AG09319 (cell line): ENCODE measurements around the gene CCDC33.

ENCODE experiments used
- DNase-seq: peaks from one replicate; pipeline ENCODE4 v3.0.0-alpha.2; 2010; ENCODE audit warnings: low read depth; ENCODE audit errors: extremely low read depth
- CTCF ChIP-seq: IDR thresholded peaks from 2 replicates; pipeline ENCODE4 v1.5.1; 2011; ENCODE audit warnings: low read depth, mild to moderate bottlenecking, inconsistent platforms, low read length, moderate library complexity

Gene CCDC33

DNA sequence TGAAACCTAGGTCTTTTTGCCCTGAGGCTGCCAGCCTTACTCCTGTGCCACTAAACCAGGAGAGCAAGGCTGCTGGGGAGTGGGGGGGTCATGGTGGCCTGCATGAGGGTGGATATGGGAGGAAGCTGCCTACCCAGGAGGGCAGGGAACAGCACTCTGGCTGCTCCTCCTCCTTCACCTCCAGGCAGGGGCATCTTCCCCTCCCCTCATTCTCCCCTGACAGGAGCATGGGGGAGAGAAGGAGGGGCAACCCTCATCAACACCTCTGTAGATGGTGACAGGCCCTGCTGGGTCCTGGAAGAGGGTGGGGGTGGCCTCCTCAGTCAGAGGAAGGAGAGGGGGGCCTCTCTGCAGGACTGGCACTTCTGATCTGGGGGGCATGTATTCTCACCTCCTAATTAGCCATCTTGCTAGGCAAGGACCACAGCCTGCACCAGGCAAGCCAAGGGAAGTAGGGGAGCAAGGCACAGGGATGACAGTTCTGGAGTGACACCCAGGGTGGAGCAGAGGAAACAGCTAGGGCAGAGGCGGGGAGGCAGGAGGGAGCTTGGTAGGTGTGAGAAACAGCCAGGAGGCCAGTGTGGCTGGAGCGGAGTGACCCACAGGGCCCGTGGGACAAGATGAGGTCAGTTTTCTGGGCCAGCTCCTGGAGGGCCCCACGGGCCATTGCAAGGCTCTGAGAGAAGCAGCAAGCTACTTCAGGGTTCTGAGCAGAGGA lies 4.9 kb downstream of the CCDC33 start:
- no peak for TF ChIP-seq CTCF
- no peak for DNase-seq

DNA sequence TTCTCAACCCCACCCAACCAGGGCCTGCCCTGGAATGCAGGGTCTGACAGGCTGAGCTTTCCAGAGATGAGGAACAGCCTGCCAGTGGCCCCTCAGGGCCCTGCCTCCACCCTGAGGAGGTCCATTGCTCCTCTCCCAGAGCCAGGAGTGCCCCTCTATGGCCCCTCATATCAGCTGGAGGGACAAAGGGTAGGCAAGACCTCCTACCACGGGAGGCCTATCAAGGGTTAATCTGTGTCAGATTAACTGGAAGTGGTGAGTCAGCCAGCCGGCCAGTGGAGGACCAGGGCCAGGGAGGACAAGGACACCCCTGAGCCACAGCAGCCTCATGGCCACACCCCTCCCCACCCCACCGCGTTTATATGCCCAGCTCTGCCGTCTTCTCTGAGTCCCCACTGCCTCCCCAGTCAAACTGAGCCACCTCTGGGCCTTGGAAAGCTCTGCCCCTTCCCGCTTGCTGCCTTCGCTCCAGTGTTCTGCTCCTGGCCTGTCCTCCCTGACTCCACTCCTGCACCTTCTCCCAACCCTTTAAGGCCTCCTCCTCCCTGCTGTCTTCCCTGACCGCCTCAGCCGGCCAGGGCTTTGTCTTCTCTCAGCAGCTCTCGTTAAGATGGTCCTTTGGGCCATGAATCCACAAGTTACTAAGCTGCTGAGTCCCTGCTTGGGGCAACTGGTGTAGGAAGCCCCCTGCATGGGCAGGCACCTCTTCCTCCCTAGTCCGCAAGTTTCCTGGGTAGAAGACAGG lies 6.5 kb downstream of the CCDC33 start:
- TF ChIP-seq CTCF: no peak
- DNase-seq: no peak

- DNase-seq: no peak
- TF ChIP-seq CTCF: no peak
Measured at GRCh38 chr15:74243431-74243830, 7.3 kb downstream of the CCDC33 start.

DNA sequence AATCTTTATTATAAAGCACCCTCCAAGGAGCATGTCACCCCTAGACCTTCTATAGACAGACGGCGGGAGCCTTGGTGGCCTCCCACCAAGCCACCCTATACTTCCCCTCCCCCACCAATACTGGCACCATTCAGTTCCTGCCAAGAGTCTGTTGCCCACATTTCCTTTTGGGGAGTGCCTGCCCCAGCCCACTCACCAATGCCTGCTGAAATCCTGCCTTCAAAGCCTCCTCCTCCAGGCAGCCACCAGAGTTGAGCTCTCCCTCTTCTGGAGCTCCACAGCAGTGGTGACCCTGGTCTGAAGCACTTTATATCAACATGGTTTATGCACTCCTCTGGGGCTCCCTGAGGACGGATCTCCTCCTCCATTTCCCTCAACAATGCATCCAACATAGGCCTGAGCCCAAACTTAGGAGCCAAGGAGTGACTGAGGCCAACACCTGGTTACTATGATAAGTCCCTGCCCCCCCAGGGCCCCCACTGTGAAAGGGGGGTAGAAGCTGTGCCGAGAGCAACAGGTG lies 8.8 kb downstream of the CCDC33 start:
- DNase-seq: no peak
- no peak for TF ChIP-seq CTCF

- TF ChIP-seq CTCF: no peak
- no peak for DNase-seq
Measured at GRCh38 chr15:74245342-74245931, 9.3 kb downstream of the CCDC33 start.

DNA sequence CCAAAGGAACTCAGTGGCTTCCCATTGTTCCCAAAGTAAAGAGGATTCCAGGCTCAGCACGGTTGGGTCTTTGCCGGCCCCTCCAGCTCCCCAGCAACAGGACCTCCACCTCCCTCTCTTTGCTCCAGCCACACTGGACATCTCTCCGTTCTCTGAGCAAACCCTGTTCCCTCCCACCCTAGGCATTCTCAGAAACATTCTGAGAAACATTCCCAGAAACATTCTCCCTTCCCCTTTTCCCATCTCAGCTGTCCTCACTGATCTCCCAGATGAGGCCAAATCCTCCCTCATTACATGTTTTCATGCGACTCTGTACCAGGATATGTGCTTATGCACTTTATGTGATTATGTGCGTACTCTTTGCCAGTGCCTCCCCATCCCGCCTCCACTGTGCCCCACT lies 14.1 kb downstream of the CCDC33 start:
- DNase-seq: no peak
- no peak for TF ChIP-seq CTCF
